Muscle layer of colon (tissue), 2 donors: Measurements from ENCODE around the gene NUP210.

Experiments used
- H3K27ac ChIP-seq: one replicate; pipeline ENCODE4 v1.7.0; 2013; ENCODE audit warnings: low read depth, mild to moderate bottlenecking, low read length, moderate library complexity
- H3K27me3 ChIP-seq, 2 donors: one replicate each; pipeline ENCODE4 v1.7.0; 2013; ENCODE audit warnings: low read length in 2 of 2, mild to moderate bottlenecking in 2 of 2; ENCODE audit not compliant: insufficient read depth in 2 of 2, control insufficient read depth in 1 of 2
- H3K36me3 ChIP-seq: one replicate; pipeline ENCODE4 v1.7.0; 2013; ENCODE audit warnings: mild to moderate bottlenecking, low read length; ENCODE audit not compliant: insufficient read depth
- H3K4me1 ChIP-seq: one replicate; pipeline ENCODE4 v1.7.0; 2013; ENCODE audit warnings: mild to moderate bottlenecking, low read length; ENCODE audit not compliant: insufficient read depth
- H3K4me3 ChIP-seq, 2 donors: one replicate each; pipeline ENCODE4 v1.7.0; 2013; ENCODE audit warnings: low read length in 2 of 2, low read depth in 1 of 2, mild to moderate bottlenecking in 1 of 2, moderate library complexity in 1 of 2
- H3K9ac ChIP-seq: one replicate; pipeline ENCODE4 v1.7.0; 2013; ENCODE audit warnings: low read length
- H3K9me3 ChIP-seq: one replicate; pipeline ENCODE4 v1.7.0; 2013; ENCODE audit warnings: mild to moderate bottlenecking, low read length
- donor health status: abdominal sarcoma.
- donor health status: Adenocarcinoma of cecum.

The NUP210 gene

GRCh38 chr3:13415236-13415986 lies 4.7 kb downstream of the NUP210 start:
- no peak overlapping the region for H3K9ac ChIP-seq
- no peak overlapping the region for H3K4me3 ChIP-seq
- peaks cover 3% of the 10 kb centered on the region for H3K4me1 ChIP-seq
- H3K27me3 ChIP-seq: peaks cover 0 to 4% of the 10 kb centered on the region in 2 donors
- H3K27ac ChIP-seq: no peak overlapping the region
- no peaks in the 10 kb centered on the region for H3K9me3 ChIP-seq
- H3K36me3 ChIP-seq: no peaks in the 10 kb centered on the region

GRCh38 chr3:13414040-13414729 lies 5.9 kb downstream of the NUP210 start:
- peaks cover 3% of the 10 kb centered on the region for H3K4me1 ChIP-seq
- H3K27ac ChIP-seq: no peak overlapping the region
- no peak overlapping the region for H3K4me3 ChIP-seq
- H3K9me3 ChIP-seq: no peaks in the 10 kb centered on the region
- H3K9ac ChIP-seq: no peak overlapping the region
- no peaks in the 10 kb centered on the region for H3K36me3 ChIP-seq
- H3K27me3 ChIP-seq: peaks cover 0 to under 1% of the 10 kb centered on the region in 2 donors

GRCh38 chr3:13411186-13411860 lies 8.8 kb downstream of the NUP210 start:
- no peak overlapping the region for H3K4me3 ChIP-seq
- no peak overlapping the region for H3K9ac ChIP-seq
- H3K36me3 ChIP-seq: no peaks in the 10 kb centered on the region
- no peaks in the 10 kb centered on the region for H3K27me3 ChIP-seq
- H3K27ac ChIP-seq: no peak overlapping the region
- H3K4me1 ChIP-seq: no peaks in the 10 kb centered on the region
- no peaks in the 10 kb centered on the region for H3K9me3 ChIP-seq

GRCh38 chr3:13408890-13409289 lies 11.2 kb downstream of the NUP210 start:
- H3K9me3 ChIP-seq: no peaks in the 10 kb centered on the region
- H3K36me3 ChIP-seq: no peaks in the 10 kb centered on the region
- H3K9ac ChIP-seq: no peak overlapping the region
- no peak overlapping the region for H3K27ac ChIP-seq
- H3K4me1 ChIP-seq: no peaks in the 10 kb centered on the region
- no peak overlapping the region for H3K4me3 ChIP-seq
- H3K27me3 ChIP-seq: no peaks in the 10 kb centered on the region

- Histone ChIP-seq H3K9ac (no peak overlapping the region), H3K4me1 (no peaks in the 10 kb centered on the region), H3K27me3 (no peaks in the 10 kb centered on the region), H3K9me3 (no peaks in the 10 kb centered on the region), H3K36me3 (no peaks in the 10 kb centered on the region), H3K27ac (no peak overlapping the region), H3K4me3 (no peak overlapping the region)
Measured at GRCh38 chr3:13407926-13408325, 12.2 kb downstream of the NUP210 start.

- Histone ChIP-seq H3K36me3 (no peaks in the 10 kb centered on the region), H3K9me3 (no peaks in the 10 kb centered on the region), H3K9ac (no peak overlapping the region), H3K4me3 (no peak overlapping the region), H3K4me1 (no peaks in the 10 kb centered on the region), H3K27ac (no peak overlapping the region), H3K27me3 (no peaks in the 10 kb centered on the region)
Measured at GRCh38 chr3:13407475-13407874, 12.6 kb downstream of the NUP210 start.

GRCh38 chr3:13406190-13406589 lies 13.9 kb downstream of the NUP210 start:
- no peaks in the 10 kb centered on the region for H3K4me1 ChIP-seq
- H3K9ac ChIP-seq: no peak overlapping the region
- H3K4me3 ChIP-seq: no peak overlapping the region
- H3K27ac ChIP-seq: no peak overlapping the region
- no peaks in the 10 kb centered on the region for H3K9me3 ChIP-seq
- H3K27me3 ChIP-seq: no peaks in the 10 kb centered on the region
- H3K36me3 ChIP-seq: no peaks in the 10 kb centered on the region

- no peak overlapping the region for H3K4me3 ChIP-seq
- H3K27ac ChIP-seq: no peak overlapping the region
- no peaks in the 10 kb centered on the region for H3K4me1 ChIP-seq
- H3K27me3 ChIP-seq: no peaks in the 10 kb centered on the region
- no peaks in the 10 kb centered on the region for H3K9me3 ChIP-seq
- H3K36me3 ChIP-seq: no peaks in the 10 kb centered on the region
- H3K9ac ChIP-seq: no peak overlapping the region
Measured at GRCh38 chr3:13405614-13406013, 14.5 kb downstream of the NUP210 start.

GRCh38 chr3:13404626-13405452 lies 15.3 kb downstream of the NUP210 start:
- no peaks in the 10 kb centered on the region for H3K36me3 ChIP-seq
- H3K4me3 ChIP-seq: no peak overlapping the region
- no peaks in the 10 kb centered on the region for H3K27me3 ChIP-seq
- H3K9ac ChIP-seq: no peak overlapping the region
- no peak overlapping the region for H3K27ac ChIP-seq
- H3K9me3 ChIP-seq: no peaks in the 10 kb centered on the region
- H3K4me1 ChIP-seq: no peaks in the 10 kb centered on the region

GRCh38 chr3:13403847-13404246 lies 16.3 kb downstream of the NUP210 start:
- H3K4me1 ChIP-seq: no peaks in the 10 kb centered on the region
- H3K4me3 ChIP-seq: no peak overlapping the region
- no peaks in the 10 kb centered on the region for H3K36me3 ChIP-seq
- H3K27me3 ChIP-seq: no peaks in the 10 kb centered on the region
- H3K9ac ChIP-seq: no peak overlapping the region
- no peaks in the 10 kb centered on the region for H3K9me3 ChIP-seq
- no peak overlapping the region for H3K27ac ChIP-seq

GRCh38 chr3:13403213-13403819 lies 16.8 kb downstream of the NUP210 start:
- H3K9ac ChIP-seq: no peak overlapping the region
- no peak overlapping the region for H3K4me3 ChIP-seq
- no peak overlapping the region for H3K27ac ChIP-seq
- H3K36me3 ChIP-seq: no peaks in the 10 kb centered on the region
- H3K27me3 ChIP-seq: no peaks in the 10 kb centered on the region
- H3K9me3 ChIP-seq: no peaks in the 10 kb centered on the region
- no peaks in the 10 kb centered on the region for H3K4me1 ChIP-seq
